Spinal cord (tissue), 10 donors: ENCODE data around the gene ARMC6. TPM values are rescaled to one million over a fixed set of nuclear protein-coding genes. Genes with fewer than 3 reads are reported as not detected.

Source experiments
- DNase-seq, 6 donors: peaks; one replicate each; pipeline versions ENCODE4 v3.0.0 to v3.0.0-alpha.2; 2013 to 2015; ENCODE audit warnings: low spot score in 6 of 6, low read depth in 4 of 6
- H3K27ac ChIP-seq: one replicate; pipeline ENCODE4 v1.5.1; 2013; ENCODE audit warnings: low read depth, low read length, control low read depth
- H3K27me3 ChIP-seq: one replicate; pipeline ENCODE4 v1.6.1; 2013; ENCODE audit warnings: low read length; ENCODE audit not compliant: control insufficient read depth, insufficient read depth
- H3K36me3 ChIP-seq: one replicate; pipeline ENCODE4 v1.6.1; 2013; ENCODE audit warnings: low read length; ENCODE audit not compliant: control insufficient read depth, insufficient read depth
- H3K4me1 ChIP-seq: one replicate; pipeline ENCODE4 v1.6.1; 2013; ENCODE audit warnings: low read length; ENCODE audit not compliant: control insufficient read depth, insufficient read depth
- H3K4me3 ChIP-seq: one replicate; pipeline ENCODE4 v1.5.1; 2013; ENCODE audit warnings: low read depth, low read length, control low read depth
- H3K9me3 ChIP-seq: one replicate; pipeline ENCODE4 v1.6.1; 2013; ENCODE audit warnings: low read length; ENCODE audit not compliant: control insufficient read depth, insufficient read depth
- WGBS: methylation state at CpG from one replicate; pipeline ENCODE4 v1.1.5; 2013; ENCODE audit warnings: missing lambda C conversion rate; ENCODE audit not compliant: insufficient coverage; 5-methylcytosine and 5-hydroxymethylcytosine counted together
- polyA plus RNA-seq, 2 donors: library from polyadenylated mRNA; unstranded; fragments of 120-200 nt; gene quantifications; one replicate each; pipeline ENCODE4 v1.2.1, GENCODE V29; 2013; ENCODE audit not compliant: insufficient read length in 2 of 2
- total RNA-seq, 2 donors: library from RNA; depleted of rRNA in 1 of 2; stranded (reverse); fragments of 120-200 nt in 1 of 2; fragments of >200 nt in 1 of 2; gene quantifications; one replicate each; pipeline versions ENCODE4 v1.2.3 to v1.2.4, GENCODE V29; 2013 to 2014
- donor health status: healthy.

ARMC6 gene
- total and polyA plus RNA-seq, 4 donors: 28.0 to 49.0 (median 36.0) TPM

GRCh38 chr19:18993115-18993514 is 40.3 kb upstream of the ARMC6 start:
- Histone ChIP-seq H3K27ac (no peak overlapping the region), H3K4me1 (peaks cover 22% of the 10 kb centered on the region), H3K36me3 (peaks cover 68% of the 10 kb centered on the region), H3K9me3 (no peaks in the 10 kb centered on the region), H3K27me3 (no peaks in the 10 kb centered on the region), H3K4me3 (no peak overlapping the region)
- WGBS: 57% methylated on average over 10 of the region's 10 CpGs
- peak in 2 of 6 donors; percentile 25 to 76 for DNase-seq

- peaks cover 22% of the 10 kb centered on the region for H3K4me1 ChIP-seq
- no peak overlapping the region for H3K4me3 ChIP-seq
- no peak overlapping the region for H3K27ac ChIP-seq
- peak in 5 of 6 donors; percentile 33 to 91 (median 47) for DNase-seq
- WGBS: 49% methylated on average over 4 of the region's 5 CpGs
- no peaks in the 10 kb centered on the region for H3K9me3 ChIP-seq
- H3K27me3 ChIP-seq: no peaks in the 10 kb centered on the region
- peaks cover 84% of the 10 kb centered on the region for H3K36me3 ChIP-seq
These were observed 37.6 kb upstream of the ARMC6 start for GRCh38 chr19:18995804-18996241.

GRCh38 chr19:18996351-18996750 is 37.1 kb upstream of the ARMC6 start:
- 95% methylated on average over 4 of the region's 10 CpGs for WGBS
- Histone ChIP-seq H3K27ac (no peak overlapping the region), H3K4me3 (no peak overlapping the region), H3K9me3 (no peaks in the 10 kb centered on the region), H3K36me3 (peaks cover 84% of the 10 kb centered on the region), H3K27me3 (no peaks in the 10 kb centered on the region), H3K4me1 (peaks cover 22% of the 10 kb centered on the region)
- DNase-seq: no peak

GRCh38 chr19:18996796-18997394 is 36.5 kb upstream of the ARMC6 start:
- Histone ChIP-seq H3K27ac (no peak overlapping the region), H3K4me3 (no peak overlapping the region), H3K36me3 (peaks cover 84% of the 10 kb centered on the region), H3K9me3 (no peaks in the 10 kb centered on the region), H3K4me1 (peaks cover 18% of the 10 kb centered on the region), H3K27me3 (no peaks in the 10 kb centered on the region)
- no peak for DNase-seq
- 93% methylated on average over 4 of the region's 6 CpGs for WGBS

- no peak for DNase-seq
- no peak overlapping the region for H3K27ac ChIP-seq
- H3K36me3 ChIP-seq: peaks cover 94% of the 10 kb centered on the region
- H3K27me3 ChIP-seq: no peaks in the 10 kb centered on the region
- H3K4me3 ChIP-seq: no peak overlapping the region
- no peaks in the 10 kb centered on the region for H3K9me3 ChIP-seq
- 92% methylated on average over 6 of the region's 8 CpGs for WGBS
- H3K4me1 ChIP-seq: peaks cover 16% of the 10 kb centered on the region
These were observed 35.1 kb upstream of the ARMC6 start for GRCh38 chr19:18998276-18998675.

- peaks cover 94% of the 10 kb centered on the region for H3K36me3 ChIP-seq
- 80% methylated on average over 14 of the region's 14 CpGs for WGBS
- H3K4me3 ChIP-seq: no peak overlapping the region
- H3K27ac ChIP-seq: no peak overlapping the region
- no peak for DNase-seq
- no peaks in the 10 kb centered on the region for H3K27me3 ChIP-seq
- H3K9me3 ChIP-seq: no peaks in the 10 kb centered on the region
- H3K4me1 ChIP-seq: peaks cover 13% of the 10 kb centered on the region
These were observed 34.2 kb upstream of the ARMC6 start for GRCh38 chr19:18999016-18999758.

GRCh38 chr19:18999896-19000620 is 33.3 kb upstream of the ARMC6 start:
- DNase-seq: no peak
- Histone ChIP-seq H3K36me3 (peaks cover 94% of the 10 kb centered on the region), H3K27ac (no peak overlapping the region), H3K4me1 (peaks cover 12% of the 10 kb centered on the region), H3K4me3 (no peak overlapping the region), H3K9me3 (no peaks in the 10 kb centered on the region), H3K27me3 (no peaks in the 10 kb centered on the region)
- 91% methylated on average over 8 of the region's 11 CpGs for WGBS

GRCh38 chr19:19004144-19004543 is 29.3 kb upstream of the ARMC6 start:
- no peaks in the 10 kb centered on the region for H3K27me3 ChIP-seq
- H3K4me3 ChIP-seq: no peak overlapping the region
- DNase-seq: no peak
- peaks cover 91% of the 10 kb centered on the region for H3K36me3 ChIP-seq
- no peaks in the 10 kb centered on the region for H3K9me3 ChIP-seq
- no peaks in the 10 kb centered on the region for H3K4me1 ChIP-seq
- no peak overlapping the region for H3K27ac ChIP-seq
- WGBS: 96% methylated on average over 18 of the region's 18 CpGs

- no peaks in the 10 kb centered on the region for H3K9me3 ChIP-seq
- H3K27me3 ChIP-seq: no peaks in the 10 kb centered on the region
- H3K27ac ChIP-seq: no peak overlapping the region
- no peak for DNase-seq
- H3K36me3 ChIP-seq: peaks cover 91% of the 10 kb centered on the region
- no peak overlapping the region for H3K4me3 ChIP-seq
- WGBS: 80% methylated on average over 1 of the region's 3 CpGs
- H3K4me1 ChIP-seq: no peaks in the 10 kb centered on the region
These were observed 27.2 kb upstream of the ARMC6 start for GRCh38 chr19:19006213-19006612.
